A549 (cell line): ENCODE data around the gene SLC38A10. TPM values are rescaled to one million over a fixed set of nuclear protein-coding genes. Genes with fewer than 3 reads are reported as not detected.

Source experiments
- ATAC-seq, 2 experiments: fragments of 200-7000 bp in 1 of 2; fragments of >200 bp in 1 of 2; cut with Nextera tagmentation in 1 of 2; cut with Tn5 transposase in 1 of 2; 3 replicates each; pipeline versions ENCODE4 v1.8.0 to v1.9.1; 2018 to 2020; ENCODE audit warnings: mild to moderate bottlenecking in 1 of 2, moderate library complexity in 1 of 2
- CTCF ChIA-PET: fragments of 300-600 bp; sonication (Branson Sonifier 250); formaldehyde crosslinking; extraction: SDS; loops from one replicate; lab custom pipeline; 2021; ENCODE audit warnings: antibody characterized with exemption, inconsistent platforms; lab: Yijun Ruan, JAX
- POLR2A ChIA-PET: fragments of 350-600 bp; formaldehyde crosslinking; extraction: SDS; loops from one replicate; lab custom pipeline; 2021; ENCODE audit warnings: antibody characterized with exemption, inconsistent platforms; lab: Yijun Ruan, JAX
- DNase-seq, 2 experiments: peaks; one replicate each; pipeline versions ENCODE4 v3.0.0 to v3.0.0-alpha.2; 2011 to 2016; ENCODE audit warnings: low read depth in 1 of 2, low spot score in 1 of 2
- FAIRE-seq: peaks from 2 replicates; lab custom pipeline; 2011; peaks lifted over from hg19 to GRCh38; lab: Jason Lieb, UNC
- H3K27ac ChIP-seq, 2 experiments: fragments of >200 bp; sonication (Bioruptor Twin); formaldehyde crosslinking; 3 replicates each; pipeline ENCODE4 v1.5.1; 2016 to 2017
- H3K4me1 ChIP-seq: fragments of >200 bp; sonication (Bioruptor Twin); formaldehyde crosslinking; 3 replicates; pipeline ENCODE4 v1.6.1; 2016
- H3K4me2 ChIP-seq: fragments of >200 bp; sonication (Bioruptor Twin); formaldehyde crosslinking; 3 replicates; pipeline ENCODE4 v1.6.1; 2016
- H3K4me3 ChIP-seq: fragments of >200 bp; sonication (Bioruptor Twin); formaldehyde crosslinking; 3 replicates; pipeline ENCODE4 v1.5.1; 2016
- H3K9me3 ChIP-seq: fragments of >200 bp; sonication (Bioruptor Twin); formaldehyde crosslinking; 3 replicates; pipeline ENCODE4 v1.6.1; 2016
- ATOH8 ChIP-seq: fragments of 250-450 bp; sonication (Bioruptor Pico); IDR thresholded peaks from 2 replicates; pipeline ENCODE4 v1.5.0; 2020; ENCODE audit warnings: low read depth, mild to moderate bottlenecking, moderate library complexity
- CBX2 ChIP-seq: fragments of 200-600 bp; sonication (generic); IDR thresholded peaks from 2 replicates; pipeline ENCODE4 v1.6.1; 2016; ENCODE audit warnings: low read depth, mild to moderate bottlenecking, borderline replicate concordance
- CHD4 ChIP-seq: fragments of 200-600 bp; sonication (generic); IDR thresholded peaks from 2 replicates; pipeline ENCODE4 v1.6.1; 2016; ENCODE audit warnings: antibody characterized with exemption, mild to moderate bottlenecking, borderline replicate concordance
- EHF ChIP-seq: fragments of 250-450 bp; sonication (Bioruptor Pico); IDR thresholded peaks from 2 replicates; pipeline ENCODE4 v1.5.0; 2020; ENCODE audit warnings: mild to moderate bottlenecking
- ELK1 ChIP-seq: fragments of 150-350 bp; IDR thresholded peaks from 2 replicates; pipeline ENCODE4 v1.6.1; 2014; ENCODE audit warnings: low read depth, mild to moderate bottlenecking, low read length
- FOSB ChIP-seq: fragments of 250-450 bp; sonication (Bioruptor Pico); IDR thresholded peaks from 2 replicates; pipeline ENCODE4 v1.5.0; 2020; ENCODE audit warnings: mild to moderate bottlenecking, moderate library complexity
- GATA3 ChIP-seq: IDR thresholded peaks from 2 replicates; pipeline ENCODE4 v1.6.1; 2012; ENCODE audit warnings: borderline replicate concordance
- HDAC2 ChIP-seq: fragments of 200-600 bp; sonication (generic); IDR thresholded peaks from 2 replicates; pipeline ENCODE4 v1.6.1; 2016
- HOXA7 ChIP-seq: fragments of 250-450 bp; sonication (Bioruptor Pico); IDR thresholded peaks from 2 replicates; pipeline ENCODE4 v1.5.0; 2020; ENCODE audit warnings: mild to moderate bottlenecking, moderate library complexity
- JUNB ChIP-seq: fragments of >200 bp; sonication (Bioruptor Twin); formaldehyde crosslinking; IDR thresholded peaks from 2 replicates; pipeline ENCODE4 v1.6.1; 2016
- KDM1A ChIP-seq: fragments of 200-600 bp; sonication (generic); IDR thresholded peaks from 2 replicates; pipeline ENCODE4 v1.6.1; 2016; ENCODE audit warnings: low read depth, mild to moderate bottlenecking
- MAFK ChIP-seq: fragments of 450-650 bp; IDR thresholded peaks from 2 replicates; pipeline ENCODE4 v1.6.1; 2014; ENCODE audit not compliant: partially characterized antibody
- MAZ ChIP-seq: fragments of 150-350 bp; IDR thresholded peaks from 2 replicates; pipeline ENCODE4 v1.6.1; 2014; ENCODE audit warnings: antibody characterized with exemption, low read depth, low read length, borderline replicate concordance
- POLR2AphosphoS2 ChIP-seq: conservative IDR thresholded peaks from 2 replicates; pipeline ENCODE4 v1.6.1; 2012; ENCODE audit warnings: low read length, improper control_type of control experiment, inconsistent platforms
- RARB ChIP-seq: fragments of 250-450 bp; sonication (Bioruptor Pico); IDR thresholded peaks from 2 replicates; pipeline ENCODE4 v1.8.0; 2021; ENCODE audit warnings: mild to moderate bottlenecking, moderate library complexity
- RFX5 ChIP-seq: fragments of 450-650 bp; IDR thresholded peaks from 2 replicates; pipeline ENCODE4 v1.7.1; 2014; ENCODE audit warnings: antibody characterized with exemption, mild to moderate bottlenecking, moderate library complexity
- RNF2 ChIP-seq: fragments of 200-600 bp; sonication (generic); IDR thresholded peaks from 2 replicates; pipeline ENCODE4 v1.6.1; 2016; ENCODE audit warnings: low read depth, mild to moderate bottlenecking, antibody characterized with exemption, moderate library complexity, borderline replicate concordance
- SREBF2 ChIP-seq: fragments of 450-650 bp; IDR thresholded peaks from 2 replicates; pipeline ENCODE4 v1.6.1; 2014; ENCODE audit warnings: mild to moderate bottlenecking, moderate library complexity
- TFCP2L1 ChIP-seq: fragments of 250-450 bp; sonication (Bioruptor Pico); IDR thresholded peaks from 2 replicates; pipeline ENCODE4 v1.5.0; 2021; ENCODE audit warnings: mild to moderate bottlenecking
- ZC3H11A ChIP-seq: fragments of 450-650 bp; IDR thresholded peaks from 2 replicates; pipeline ENCODE4 v1.6.1; 2014; ENCODE audit warnings: antibody characterized with exemption, mild to moderate bottlenecking
- WGBS: methylation state at CpG from one replicate; pipeline ENCODE4 v1.1.6; 2017; ENCODE audit errors: missing lambda C conversion rate; 5-methylcytosine and 5-hydroxymethylcytosine counted together
- polyA plus RNA-seq, 4 experiments: library from polyadenylated mRNA; depleted of rRNA in 3 of 4; stranded (reverse); fragments of >200 nt; fragmentation: RNase III in 1 of 4; extraction: RNeasy Plus Mini Kit Qiagen cat#74134 plus additional on column Dnase treatment in 1 of 4; gene quantifications; 2 replicates in 3 of 4; 3 replicates in 1 of 4; pipeline ENCODE4 v1.2.3, GENCODE V29; 2011 to 2017
- TF ChIP-seq, protein P1 (sequence below): fragments of 200-600 bp; sonication (generic); IDR thresholded peaks from 2 replicates; pipeline ENCODE4 v1.6.1; 2016; ENCODE audit warnings: antibody characterized with exemption, mild to moderate bottlenecking, moderate library complexity
- TF ChIP-seq, protein P2 (sequence below): fragments of >200 bp; sonication (Bioruptor Twin); formaldehyde crosslinking; IDR thresholded peaks from 2 replicates; pipeline ENCODE4 v1.6.1; 2016
- TF ChIP-seq, protein P3 (sequence below): IDR thresholded peaks from 2 replicates; pipeline ENCODE4 v1.6.1; 2012
- TF ChIP-seq, protein P4 (sequence below): IDR thresholded peaks from 2 replicates; pipeline ENCODE4 v1.6.1; 2012; ENCODE audit warnings: low read depth, borderline replicate concordance
- TF ChIP-seq, protein P5 (sequence below): fragments of >200 bp; sonication (Bioruptor Twin); formaldehyde crosslinking; IDR thresholded peaks from 3 replicates; pipeline ENCODE4 v1.5.1; 2016

Gene SLC38A10
- polyA plus RNA-seq, 2 of the 4 experiments (the other 2 are of a cell fraction), result 35.8 to 67.4 TPM

- no peak overlapping the region for H3K4me2 ChIP-seq
- no peak overlapping the region for H3K4me3 ChIP-seq
- no peak for DNase-seq
- no peak for ATAC-seq
- TF ChIP-seq CBX2, result no peak
- no peak for TF ChIP-seq TFCP2L1 (CRISPR knock-in tag)
- TF ChIP-seq SREBF2, result no peak
- TF ChIP-seq MAFK, result no peak
- TF ChIP-seq MAZ, result no peak
- TF ChIP-seq, protein P1, sequence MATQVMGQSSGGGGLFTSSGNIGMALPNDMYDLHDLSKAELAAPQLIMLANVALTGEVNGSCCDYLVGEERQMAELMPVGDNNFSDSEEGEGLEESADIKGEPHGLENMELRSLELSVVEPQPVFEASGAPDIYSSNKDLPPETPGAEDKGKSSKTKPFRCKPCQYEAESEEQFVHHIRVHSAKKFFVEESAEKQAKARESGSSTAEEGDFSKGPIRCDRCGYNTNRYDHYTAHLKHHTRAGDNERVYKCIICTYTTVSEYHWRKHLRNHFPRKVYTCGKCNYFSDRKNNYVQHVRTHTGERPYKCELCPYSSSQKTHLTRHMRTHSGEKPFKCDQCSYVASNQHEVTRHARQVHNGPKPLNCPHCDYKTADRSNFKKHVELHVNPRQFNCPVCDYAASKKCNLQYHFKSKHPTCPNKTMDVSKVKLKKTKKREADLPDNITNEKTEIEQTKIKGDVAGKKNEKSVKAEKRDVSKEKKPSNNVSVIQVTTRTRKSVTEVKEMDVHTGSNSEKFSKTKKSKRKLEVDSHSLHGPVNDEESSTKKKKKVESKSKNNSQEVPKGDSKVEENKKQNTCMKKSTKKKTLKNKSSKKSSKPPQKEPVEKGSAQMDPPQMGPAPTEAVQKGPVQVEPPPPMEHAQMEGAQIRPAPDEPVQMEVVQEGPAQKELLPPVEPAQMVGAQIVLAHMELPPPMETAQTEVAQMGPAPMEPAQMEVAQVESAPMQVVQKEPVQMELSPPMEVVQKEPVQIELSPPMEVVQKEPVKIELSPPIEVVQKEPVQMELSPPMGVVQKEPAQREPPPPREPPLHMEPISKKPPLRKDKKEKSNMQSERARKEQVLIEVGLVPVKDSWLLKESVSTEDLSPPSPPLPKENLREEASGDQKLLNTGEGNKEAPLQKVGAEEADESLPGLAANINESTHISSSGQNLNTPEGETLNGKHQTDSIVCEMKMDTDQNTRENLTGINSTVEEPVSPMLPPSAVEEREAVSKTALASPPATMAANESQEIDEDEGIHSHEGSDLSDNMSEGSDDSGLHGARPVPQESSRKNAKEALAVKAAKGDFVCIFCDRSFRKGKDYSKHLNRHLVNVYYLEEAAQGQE, result no peak
- TF ChIP-seq EHF (CRISPR knock-in tag), result no peak
- no peak for TF ChIP-seq ATOH8 (CRISPR knock-in tag)
- TF ChIP-seq, protein P2, sequence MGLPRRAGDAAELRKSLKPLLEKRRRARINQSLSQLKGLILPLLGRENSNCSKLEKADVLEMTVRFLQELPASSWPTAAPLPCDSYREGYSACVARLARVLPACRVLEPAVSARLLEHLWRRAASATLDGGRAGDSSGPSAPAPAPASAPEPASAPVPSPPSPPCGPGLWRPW, result no peak
- TF ChIP-seq, protein P3, sequence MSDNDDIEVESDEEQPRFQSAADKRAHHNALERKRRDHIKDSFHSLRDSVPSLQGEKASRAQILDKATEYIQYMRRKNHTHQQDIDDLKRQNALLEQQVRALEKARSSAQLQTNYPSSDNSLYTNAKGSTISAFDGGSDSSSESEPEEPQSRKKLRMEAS, result no peak
- H3K4me1 ChIP-seq, result no peaks in the 10 kb centered on the region
- 94% methylated on average over 8 of the region's 8 CpGs for WGBS
- no peak for FAIRE-seq
- H3K27ac ChIP-seq, result no peak overlapping the region
- CTCF ChIA-PET, result no interaction called here
- POLR2A ChIA-PET, result no interaction called here
- no peaks in the 10 kb centered on the region for H3K9me3 ChIP-seq
These were observed 81.1 kb downstream of the SLC38A10 start for GRCh38 chr17:81213978-81214377.

- Histone ChIP-seq H3K9me3 (no peaks in the 10 kb centered on the region), H3K4me1 (no peaks in the 10 kb centered on the region), H3K27ac (no peak overlapping the region), H3K4me2 (no peak overlapping the region), H3K4me3 (no peak overlapping the region)
- CTCF ChIA-PET, result interaction anchor here (0.6 to 3.0 kb wide), 5 partner anchors 11 to 818 kb away, joined by 3 to 15 read pairs (median 8); no protein-coding TSS in a partner anchor
- DNase-seq, result no peak
- no peak for TF ChIP-seq ELK1
- no peak for TF ChIP-seq KDM1A
- no peak for TF ChIP-seq HOXA7
- TF ChIP-seq HDAC2, result no peak
- TF ChIP-seq TFCP2L1 (CRISPR knock-in tag), result no peak
- TF ChIP-seq RFX5, result no peak
- no peak for TF ChIP-seq EHF (CRISPR knock-in tag)
- 86% methylated on average over 7 of the region's 9 CpGs for WGBS
- no peak for FAIRE-seq
- POLR2A ChIA-PET, result no interaction called here
- no peak for ATAC-seq
These were observed 82.7 kb downstream of the SLC38A10 start for GRCh38 chr17:81212365-81212764.

- Histone ChIP-seq H3K4me2 (no peak overlapping the region), H3K9me3 (no peaks in the 10 kb centered on the region), H3K27ac (no peak overlapping the region), H3K4me3 (no peak overlapping the region), H3K4me1 (no peaks in the 10 kb centered on the region)
- FAIRE-seq (no peak), DNase-seq (no peak), ATAC-seq (peak in 1 of 2 experiments; percentile 46; a peak in 2 of 6 replicates)
- CTCF ChIA-PET, result interaction anchor here (0.8 to 3.0 kb wide), 7 partner anchors 8 to 69 kb away, joined by 3 to 15 read pairs (median 4); partner anchors contain the start of gene CEP131
- POLR2A ChIA-PET, result no interaction called here
- 80% methylated on average over 14 of the region's 14 CpGs for WGBS
- no peak for TF ChIP-seq FOSB
- TF ChIP-seq, protein P4, sequence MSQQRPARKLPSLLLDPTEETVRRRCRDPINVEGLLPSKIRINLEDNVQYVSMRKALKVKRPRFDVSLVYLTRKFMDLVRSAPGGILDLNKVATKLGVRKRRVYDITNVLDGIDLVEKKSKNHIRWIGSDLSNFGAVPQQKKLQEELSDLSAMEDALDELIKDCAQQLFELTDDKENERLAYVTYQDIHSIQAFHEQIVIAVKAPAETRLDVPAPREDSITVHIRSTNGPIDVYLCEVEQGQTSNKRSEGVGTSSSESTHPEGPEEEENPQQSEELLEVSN, result no peak
- TF ChIP-seq, protein P5, sequence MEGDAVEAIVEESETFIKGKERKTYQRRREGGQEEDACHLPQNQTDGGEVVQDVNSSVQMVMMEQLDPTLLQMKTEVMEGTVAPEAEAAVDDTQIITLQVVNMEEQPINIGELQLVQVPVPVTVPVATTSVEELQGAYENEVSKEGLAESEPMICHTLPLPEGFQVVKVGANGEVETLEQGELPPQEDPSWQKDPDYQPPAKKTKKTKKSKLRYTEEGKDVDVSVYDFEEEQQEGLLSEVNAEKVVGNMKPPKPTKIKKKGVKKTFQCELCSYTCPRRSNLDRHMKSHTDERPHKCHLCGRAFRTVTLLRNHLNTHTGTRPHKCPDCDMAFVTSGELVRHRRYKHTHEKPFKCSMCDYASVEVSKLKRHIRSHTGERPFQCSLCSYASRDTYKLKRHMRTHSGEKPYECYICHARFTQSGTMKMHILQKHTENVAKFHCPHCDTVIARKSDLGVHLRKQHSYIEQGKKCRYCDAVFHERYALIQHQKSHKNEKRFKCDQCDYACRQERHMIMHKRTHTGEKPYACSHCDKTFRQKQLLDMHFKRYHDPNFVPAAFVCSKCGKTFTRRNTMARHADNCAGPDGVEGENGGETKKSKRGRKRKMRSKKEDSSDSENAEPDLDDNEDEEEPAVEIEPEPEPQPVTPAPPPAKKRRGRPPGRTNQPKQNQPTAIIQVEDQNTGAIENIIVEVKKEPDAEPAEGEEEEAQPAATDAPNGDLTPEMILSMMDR, result no peak
- no peak for TF ChIP-seq GATA3
- no peak for TF ChIP-seq ATOH8 (CRISPR knock-in tag)
- TF ChIP-seq CHD4, result no peak
- TF ChIP-seq JUNB, result no peak
- TF ChIP-seq, protein P3, result no peak
- TF ChIP-seq POLR2AphosphoS2, result no peak
- TF ChIP-seq RARB (CRISPR knock-in tag), result no peak
- no peak for TF ChIP-seq ZC3H11A
- TF ChIP-seq RNF2, result no peak
These were observed 84.2 kb downstream of the SLC38A10 start for GRCh38 chr17:81210868-81211267.
